Uterus (tissue), 4 donors: Measurements from ENCODE around the gene TSTD1. TPM values are rescaled to one million over a fixed set of nuclear protein-coding genes. Genes with fewer than 3 reads are reported as not detected.

ENCODE experiments used
- DNase-seq, 2 donors: peaks; one replicate each; pipeline ENCODE4 v3.0.0-alpha.2; 2019 to 2020
- H3K27ac ChIP-seq, 2 donors: fragments of 200-600 bp; sonication (generic); 1 replicate in 1 of 2; 2 replicates in 1 of 2; pipeline ENCODE4 v1.5.1; 2016 to 2018
- H3K27me3 ChIP-seq, 2 donors: fragments of 200-600 bp; sonication (generic); one replicate each; pipeline ENCODE4 v1.5.1; 2018 to 2019; ENCODE audit warnings: control low read depth in 1 of 2
- H3K36me3 ChIP-seq, 2 donors: fragments of 200-600 bp; sonication (generic); one replicate each; pipeline ENCODE4 v1.5.1; 2019; ENCODE audit warnings: control low read depth in 1 of 2
- H3K4me1 ChIP-seq, 2 donors: fragments of 200-600 bp; sonication (generic); one replicate each; pipeline ENCODE4 v1.5.1; 2018 to 2019; ENCODE audit warnings: control low read depth in 1 of 2
- H3K4me3 ChIP-seq, 2 donors: fragments of 200-600 bp; sonication (generic); 1 replicate in 1 of 2; 2 replicates in 1 of 2; pipeline ENCODE4 v1.5.1; 2018 to 2019; ENCODE audit warnings: mild to moderate bottlenecking in 1 of 2
- H3K9me3 ChIP-seq, 2 donors: fragments of 200-600 bp; sonication (generic); one replicate each; pipeline ENCODE4 v1.5.1; 2019; ENCODE audit warnings: control low read depth in 1 of 2
- POLR2A ChIP-seq, 2 donors: fragments of 450-650 bp; IDR thresholded peaks; one replicate each; pipeline ENCODE4 v1.6.1; 2016; ENCODE audit warnings: antibody characterized with exemption in 2 of 2, mild to moderate bottlenecking in 1 of 2, moderate library complexity in 1 of 2
- intact Hi-C: fragments of 100-400 bp; cut with DNase I; formaldehyde crosslinking; loops from one replicate; pipeline ENCODE4 v1.15.1; 2023; ENCODE audit warnings: low total_unique reads
- total RNA-seq, 4 donors: library from RNA; depleted of rRNA in 3 of 4; stranded (reverse); fragments of >200 nt in 3 of 4; gene quantifications; one replicate each; pipeline versions ENCODE4 v1.1.0 to v1.2.4, GENCODE V29; 2014 to 2023
- TF ChIP-seq, protein P1 (sequence below), 4 experiments: fragments of 200-600 bp in 2 of 4; fragments of 450-650 bp in 2 of 4; sonication (generic) in 2 of 4; IDR thresholded peaks; one replicate each; pipeline ENCODE4 v1.5.1; 2016 to 2019; ENCODE audit warnings: antibody characterized with exemption in 4 of 4, mild to moderate bottlenecking in 2 of 4, moderate library complexity in 1 of 4
- donor health status: DM: yes; HTN: yes; CAD: no.

Gene TSTD1
- total RNA-seq, 4 donors from 2014 or later, result 5.6 to 20.3 TPM; not detected in 2

DNA sequence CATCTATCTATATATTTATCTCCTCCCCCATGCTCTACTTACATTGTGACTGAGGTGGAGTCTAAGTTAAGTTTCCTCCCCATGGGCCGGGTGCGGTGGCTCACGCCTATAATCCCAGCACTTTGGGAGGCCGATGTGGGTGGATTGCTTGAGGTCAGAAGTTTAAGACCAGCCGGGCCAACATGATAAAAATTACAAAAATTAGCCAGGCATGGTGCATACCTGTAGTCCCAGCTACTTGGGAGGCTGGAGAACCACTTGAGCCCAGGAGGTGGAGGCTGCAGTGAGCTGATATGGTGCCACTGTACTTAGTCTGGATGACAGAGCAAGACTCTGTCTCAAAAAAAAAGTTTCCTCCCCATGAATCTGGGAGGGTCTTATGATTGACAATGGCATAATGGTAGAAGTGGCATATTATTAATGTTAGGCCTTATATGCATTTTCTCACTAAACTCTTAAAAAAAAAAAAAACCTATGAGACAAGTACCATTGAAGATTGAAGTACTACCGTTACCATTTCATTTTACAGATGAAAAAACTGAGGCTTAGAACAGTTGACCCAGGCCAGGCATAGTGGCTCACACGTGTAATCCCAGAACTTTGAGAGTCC lies 29.1 kb downstream of the TSTD1 start:
- H3K4me3 ChIP-seq, result no peak overlapping the region
- no peaks in the 10 kb centered on the region for H3K36me3 ChIP-seq
- intact Hi-C loops, result no loop called here
- DNase-seq, result no peak
- no peaks in the 10 kb centered on the region for H3K9me3 ChIP-seq
- no peaks in the 10 kb centered on the region for H3K27me3 ChIP-seq
- H3K4me1 ChIP-seq, result no peaks in the 10 kb centered on the region
- no peak overlapping the region for H3K27ac ChIP-seq
- TF ChIP-seq, protein P1, sequence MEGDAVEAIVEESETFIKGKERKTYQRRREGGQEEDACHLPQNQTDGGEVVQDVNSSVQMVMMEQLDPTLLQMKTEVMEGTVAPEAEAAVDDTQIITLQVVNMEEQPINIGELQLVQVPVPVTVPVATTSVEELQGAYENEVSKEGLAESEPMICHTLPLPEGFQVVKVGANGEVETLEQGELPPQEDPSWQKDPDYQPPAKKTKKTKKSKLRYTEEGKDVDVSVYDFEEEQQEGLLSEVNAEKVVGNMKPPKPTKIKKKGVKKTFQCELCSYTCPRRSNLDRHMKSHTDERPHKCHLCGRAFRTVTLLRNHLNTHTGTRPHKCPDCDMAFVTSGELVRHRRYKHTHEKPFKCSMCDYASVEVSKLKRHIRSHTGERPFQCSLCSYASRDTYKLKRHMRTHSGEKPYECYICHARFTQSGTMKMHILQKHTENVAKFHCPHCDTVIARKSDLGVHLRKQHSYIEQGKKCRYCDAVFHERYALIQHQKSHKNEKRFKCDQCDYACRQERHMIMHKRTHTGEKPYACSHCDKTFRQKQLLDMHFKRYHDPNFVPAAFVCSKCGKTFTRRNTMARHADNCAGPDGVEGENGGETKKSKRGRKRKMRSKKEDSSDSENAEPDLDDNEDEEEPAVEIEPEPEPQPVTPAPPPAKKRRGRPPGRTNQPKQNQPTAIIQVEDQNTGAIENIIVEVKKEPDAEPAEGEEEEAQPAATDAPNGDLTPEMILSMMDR (IDR thresholded peaks at IDR 0.05), result no peak
- no peak for TF ChIP-seq POLR2A (IDR thresholded peaks at IDR 0.05)

DNA sequence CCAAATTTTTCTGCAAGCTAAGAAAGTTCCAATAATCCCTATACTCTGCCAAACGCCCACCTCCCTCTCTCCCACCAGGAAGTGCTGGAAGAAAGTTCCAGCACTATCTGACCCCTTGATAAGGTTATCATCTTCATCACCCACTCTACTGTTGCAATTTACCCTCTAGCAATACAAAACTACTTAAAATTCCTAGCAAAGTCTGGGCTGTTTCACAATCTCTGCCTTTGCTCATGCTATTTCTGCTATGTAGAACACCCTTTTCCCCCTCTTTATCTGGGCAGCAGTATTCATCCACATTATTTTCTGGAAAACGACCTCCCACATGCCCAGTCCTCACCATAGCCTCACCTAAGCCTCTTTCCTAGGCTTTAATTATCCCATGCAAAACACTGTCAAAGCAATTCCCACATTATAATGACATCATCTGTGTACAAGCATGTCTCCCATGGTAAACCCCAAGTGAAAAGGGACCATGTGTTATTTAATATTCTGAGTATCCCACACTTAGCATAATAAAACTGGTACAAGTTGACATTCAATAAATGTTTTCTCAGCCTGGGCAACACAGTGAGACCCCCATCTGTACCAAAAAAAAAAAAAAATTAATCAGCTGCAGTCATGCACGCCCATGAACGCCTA lies 29.8 kb downstream of the TSTD1 start:
- H3K27ac ChIP-seq, result no peak overlapping the region
- no peaks in the 10 kb centered on the region for H3K4me1 ChIP-seq
- TF ChIP-seq, protein P1 (IDR thresholded peaks at IDR 0.05), result no peak
- TF ChIP-seq POLR2A (IDR thresholded peaks at IDR 0.05), result no peak
- H3K4me3 ChIP-seq, result no peak overlapping the region
- no peaks in the 10 kb centered on the region for H3K27me3 ChIP-seq
- intact Hi-C loops, result no loop called here
- no peaks in the 10 kb centered on the region for H3K36me3 ChIP-seq
- H3K9me3 ChIP-seq, result no peaks in the 10 kb centered on the region
- no peak for DNase-seq

DNA sequence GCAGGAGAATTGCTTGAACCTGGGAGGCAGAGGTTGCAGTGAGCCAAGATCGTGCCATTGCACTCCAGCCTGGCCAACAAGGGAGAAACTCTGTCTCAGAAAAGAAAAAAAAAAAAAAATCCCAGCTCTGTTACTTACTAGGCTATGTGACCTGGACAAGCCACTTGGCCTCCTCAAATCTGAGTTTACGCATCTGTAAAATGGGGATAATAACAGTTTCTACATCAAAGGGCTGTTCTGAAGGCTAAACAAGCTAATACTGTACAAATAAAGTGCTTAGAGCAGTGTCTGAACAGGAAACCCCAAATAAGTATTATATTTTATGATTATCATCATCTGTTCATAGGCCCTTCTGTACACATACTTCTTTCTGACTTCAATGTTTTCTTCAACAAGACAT lies 31.4 kb downstream of the TSTD1 start:
- no peak for TF ChIP-seq POLR2A (IDR thresholded peaks at IDR 0.05)
- TF ChIP-seq, protein P1 (IDR thresholded peaks at IDR 0.05), result no peak
- Histone ChIP-seq H3K4me3 (no peak overlapping the region), H3K27ac (no peak overlapping the region), H3K36me3 (no peaks in the 10 kb centered on the region), H3K4me1 (no peaks in the 10 kb centered on the region), H3K27me3 (no peaks in the 10 kb centered on the region), H3K9me3 (no peaks in the 10 kb centered on the region)
- no peak for DNase-seq
- intact Hi-C loops, result no loop called here

DNA sequence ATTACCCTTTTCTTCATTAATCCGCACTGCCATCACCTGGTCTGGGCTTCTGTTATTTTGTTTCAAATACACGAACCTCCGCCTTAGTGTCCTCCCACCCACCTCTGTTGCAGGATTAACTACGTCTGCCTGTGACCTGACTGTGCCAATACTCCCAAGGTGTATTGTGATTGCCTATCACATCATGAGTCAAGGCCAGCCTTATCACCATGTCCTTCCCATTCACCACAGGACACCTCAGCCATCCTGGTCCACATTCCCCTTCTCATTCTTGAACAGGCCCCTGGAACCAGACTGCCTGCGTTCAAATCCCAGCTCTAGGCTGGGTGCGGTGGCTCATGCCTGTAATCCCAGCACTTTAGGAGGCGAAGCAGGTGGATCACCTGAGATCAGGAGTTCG lies 32.2 kb downstream of the TSTD1 start:
- Histone ChIP-seq H3K4me1 (no peaks in the 10 kb centered on the region), H3K36me3 (no peaks in the 10 kb centered on the region), H3K4me3 (no peak overlapping the region), H3K9me3 (no peaks in the 10 kb centered on the region), H3K27ac (no peak overlapping the region), H3K27me3 (no peaks in the 10 kb centered on the region)
- TF ChIP-seq, protein P1 (IDR thresholded peaks at IDR 0.05), result no peak
- no peak for TF ChIP-seq POLR2A (IDR thresholded peaks at IDR 0.05)
- intact Hi-C loops, result no loop called here
- DNase-seq, result no peak

DNA sequence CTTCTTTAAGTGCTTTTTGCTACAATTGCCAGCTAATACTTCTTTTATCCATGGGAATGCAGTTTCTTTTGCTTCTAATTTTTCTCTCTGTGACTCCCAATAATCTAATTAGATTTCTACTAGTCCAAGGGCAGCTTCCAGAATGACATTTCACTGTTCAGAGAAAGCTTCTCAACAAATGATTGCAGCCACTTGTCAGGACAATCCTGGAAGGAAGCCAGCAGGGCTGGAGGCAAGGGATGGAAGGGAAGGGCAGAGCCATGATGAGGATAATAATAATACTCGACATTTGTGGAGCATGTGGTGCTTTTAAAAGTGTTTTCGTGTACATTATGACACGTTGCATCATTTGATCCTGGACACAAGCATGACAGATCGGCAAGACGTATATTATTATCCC lies 37.2 kb downstream of the TSTD1 start:
- Histone ChIP-seq H3K27me3 (no peaks in the 10 kb centered on the region), H3K36me3 (no peaks in the 10 kb centered on the region), H3K4me1 (no peaks in the 10 kb centered on the region), H3K9me3 (no peaks in the 10 kb centered on the region), H3K27ac (no peak overlapping the region), H3K4me3 (no peak overlapping the region)
- no peak for DNase-seq
- intact Hi-C loops, result no loop called here
- no peak for TF ChIP-seq POLR2A (IDR thresholded peaks at IDR 0.05)
- TF ChIP-seq, protein P1 (IDR thresholded peaks at IDR 0.05), result no peak
